DND-41 (cell line): ENCODE data around the gene INTU.

Experiments used
- EZH2 ChIP-seq: IDR thresholded peaks from 3 replicates; pipeline ENCODE4 v1.6.1; 2012; ENCODE audit warnings: borderline replicate concordance, low read depth, mild to moderate bottlenecking, moderate library complexity, low read length, inconsistent platforms; ENCODE audit not compliant: severe bottlenecking
- TF ChIP-seq, protein P1 (sequence below): IDR thresholded peaks from 2 replicates; pipeline ENCODE4 v1.5.1; 2012; ENCODE audit warnings: borderline replicate concordance, low read length, moderate library complexity, mild to moderate bottlenecking; ENCODE audit not compliant: poor library complexity, severe bottlenecking; ENCODE audit errors: extremely low read depth

DNA sequence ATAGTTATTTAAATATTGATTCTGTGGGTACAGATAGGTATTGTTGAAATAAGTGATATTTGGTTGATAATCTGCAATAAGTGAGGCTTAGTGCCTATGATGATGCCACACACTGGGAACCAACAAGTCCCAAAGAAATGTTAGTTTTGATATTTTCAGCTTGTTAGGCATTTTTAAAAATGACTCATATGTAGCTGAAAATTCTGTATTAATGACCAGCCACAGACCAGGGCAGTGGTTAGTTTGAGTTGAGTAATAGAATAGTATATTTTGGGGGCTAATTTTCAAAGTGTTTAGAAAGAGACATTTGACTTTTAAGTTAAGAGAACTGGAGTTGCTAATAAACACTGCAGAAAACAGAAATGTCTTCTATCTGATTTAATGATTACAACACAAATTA, 9.4 kb downstream of the INTU start:
- TF ChIP-seq, protein P1, sequence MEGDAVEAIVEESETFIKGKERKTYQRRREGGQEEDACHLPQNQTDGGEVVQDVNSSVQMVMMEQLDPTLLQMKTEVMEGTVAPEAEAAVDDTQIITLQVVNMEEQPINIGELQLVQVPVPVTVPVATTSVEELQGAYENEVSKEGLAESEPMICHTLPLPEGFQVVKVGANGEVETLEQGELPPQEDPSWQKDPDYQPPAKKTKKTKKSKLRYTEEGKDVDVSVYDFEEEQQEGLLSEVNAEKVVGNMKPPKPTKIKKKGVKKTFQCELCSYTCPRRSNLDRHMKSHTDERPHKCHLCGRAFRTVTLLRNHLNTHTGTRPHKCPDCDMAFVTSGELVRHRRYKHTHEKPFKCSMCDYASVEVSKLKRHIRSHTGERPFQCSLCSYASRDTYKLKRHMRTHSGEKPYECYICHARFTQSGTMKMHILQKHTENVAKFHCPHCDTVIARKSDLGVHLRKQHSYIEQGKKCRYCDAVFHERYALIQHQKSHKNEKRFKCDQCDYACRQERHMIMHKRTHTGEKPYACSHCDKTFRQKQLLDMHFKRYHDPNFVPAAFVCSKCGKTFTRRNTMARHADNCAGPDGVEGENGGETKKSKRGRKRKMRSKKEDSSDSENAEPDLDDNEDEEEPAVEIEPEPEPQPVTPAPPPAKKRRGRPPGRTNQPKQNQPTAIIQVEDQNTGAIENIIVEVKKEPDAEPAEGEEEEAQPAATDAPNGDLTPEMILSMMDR: no peak
- TF ChIP-seq EZH2: no peak
